Muscle layer of duodenum (tissue), 2 donors: Measurements from ENCODE around the gene SMAD9.

ENCODE experiments used
- H3K27ac ChIP-seq: one replicate; pipeline ENCODE4 v1.7.0; 2013; ENCODE audit warnings: mild to moderate bottlenecking, low read length
- H3K27me3 ChIP-seq: one replicate; pipeline ENCODE4 v1.7.0; 2013; ENCODE audit warnings: low read depth, mild to moderate bottlenecking, control low read depth, low read length
- H3K36me3 ChIP-seq, 2 donors: one replicate each; pipeline ENCODE4 v1.7.0; 2013; ENCODE audit warnings: low read length in 2 of 2, control low read depth in 1 of 2, mild to moderate bottlenecking in 1 of 2; ENCODE audit not compliant: insufficient read depth in 2 of 2, control insufficient read depth in 1 of 2
- H3K4me1 ChIP-seq, 2 donors: one replicate each; pipeline ENCODE4 v1.7.0; 2013; ENCODE audit warnings: low read length in 2 of 2, mild to moderate bottlenecking in 2 of 2, control low read depth in 1 of 2, moderate library complexity in 1 of 2; ENCODE audit not compliant: insufficient read depth in 2 of 2, control insufficient read depth in 1 of 2
- H3K4me3 ChIP-seq, 2 donors: one replicate each; pipeline ENCODE4 v1.7.0; 2013; ENCODE audit warnings: low read length in 2 of 2, low read depth in 1 of 2, mild to moderate bottlenecking in 1 of 2
- H3K9me3 ChIP-seq, 2 donors: one replicate each; pipeline ENCODE4 v1.7.0; 2013; ENCODE audit warnings: low read length in 2 of 2, control low read depth in 1 of 2, mild to moderate bottlenecking in 1 of 2; ENCODE audit not compliant: control insufficient read depth in 1 of 2
- donor health status: healthy.

Gene SMAD9

DNA sequence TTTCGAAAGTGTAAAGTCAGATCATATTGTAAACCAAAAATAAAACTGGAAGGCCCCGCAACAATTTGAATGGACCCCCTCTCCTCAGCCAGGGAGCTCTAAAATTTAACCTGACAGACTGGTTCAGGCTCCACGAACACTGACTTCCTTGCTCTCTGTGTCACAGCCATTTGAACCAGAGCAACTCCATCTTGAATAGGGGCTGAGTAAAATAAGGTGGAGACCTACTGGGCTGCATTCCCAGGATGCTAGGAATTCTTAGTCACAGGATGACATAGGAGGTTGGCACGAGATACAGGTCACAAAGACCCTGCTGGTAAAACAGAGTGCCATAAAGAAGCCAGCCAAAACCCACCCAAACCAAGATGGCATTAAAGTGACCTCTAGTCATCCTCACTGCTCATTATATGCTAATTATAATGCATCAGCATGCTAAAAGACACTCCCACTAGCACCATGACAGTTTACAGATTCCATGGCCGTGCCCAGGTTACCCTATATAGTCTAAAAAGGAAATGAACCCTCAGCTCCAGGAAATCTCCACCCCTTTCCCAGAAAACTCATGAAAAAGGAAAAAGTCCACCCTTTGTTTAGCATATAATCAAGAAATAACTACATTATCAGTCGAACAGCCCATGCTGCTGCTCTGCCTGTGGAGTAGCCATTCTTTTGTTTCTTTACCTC, 57.9 kb downstream of the SMAD9 start:
- no peak overlapping the region for H3K27ac ChIP-seq
- no peak overlapping the region for H3K4me3 ChIP-seq
- no peaks in the 10 kb centered on the region for H3K36me3 ChIP-seq
- H3K9me3 ChIP-seq: no peaks in the 10 kb centered on the region
- H3K4me1 ChIP-seq: no peaks in the 10 kb centered on the region
- H3K27me3 ChIP-seq: no peaks in the 10 kb centered on the region

DNA sequence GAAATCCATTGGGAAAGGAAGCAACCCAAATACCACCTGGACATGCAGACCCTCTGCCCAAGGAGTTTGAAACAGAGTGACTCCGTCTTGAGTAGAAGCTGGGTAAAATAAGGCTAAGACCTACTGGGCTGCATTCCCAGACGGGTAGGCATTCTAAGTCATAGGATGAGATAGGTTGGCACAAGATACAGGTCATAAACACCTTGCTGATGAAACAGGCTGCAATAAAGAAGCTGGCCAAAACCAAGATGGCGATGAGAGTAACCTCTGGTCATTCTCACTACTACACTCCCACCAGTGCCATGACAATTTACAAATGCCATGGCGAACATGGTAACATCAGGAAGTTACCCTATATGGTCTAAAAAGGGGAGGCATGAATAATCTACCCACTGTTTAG, 60.8 kb downstream of the SMAD9 start:
- Histone ChIP-seq H3K4me1 (no peaks in the 10 kb centered on the region), H3K9me3 (no peaks in the 10 kb centered on the region), H3K27ac (no peak overlapping the region), H3K36me3 (no peaks in the 10 kb centered on the region), H3K4me3 (no peak overlapping the region), H3K27me3 (no peaks in the 10 kb centered on the region)

DNA sequence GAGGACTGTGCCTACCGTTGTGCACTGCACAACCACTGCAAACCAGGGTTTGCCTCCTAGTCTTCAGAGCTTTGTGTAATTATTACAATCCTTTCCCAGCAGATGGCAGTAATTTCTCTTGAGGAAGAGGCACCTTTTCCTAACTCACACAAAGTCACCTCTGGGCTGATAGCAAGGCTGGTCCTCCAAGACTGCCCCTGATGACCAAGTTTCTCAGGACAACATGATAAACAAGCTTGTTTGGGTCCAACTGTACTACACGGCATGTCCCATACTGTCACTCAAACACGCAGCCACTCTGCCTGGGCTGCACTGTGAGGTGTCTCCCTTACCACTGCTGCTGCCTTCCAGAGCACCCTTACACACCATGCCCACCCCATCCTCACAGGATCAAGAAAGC, 61.7 kb downstream of the SMAD9 start:
- Histone ChIP-seq H3K27ac (no peak overlapping the region), H3K4me1 (no peaks in the 10 kb centered on the region), H3K4me3 (no peak overlapping the region), H3K9me3 (no peaks in the 10 kb centered on the region), H3K27me3 (no peaks in the 10 kb centered on the region), H3K36me3 (no peaks in the 10 kb centered on the region)

DNA sequence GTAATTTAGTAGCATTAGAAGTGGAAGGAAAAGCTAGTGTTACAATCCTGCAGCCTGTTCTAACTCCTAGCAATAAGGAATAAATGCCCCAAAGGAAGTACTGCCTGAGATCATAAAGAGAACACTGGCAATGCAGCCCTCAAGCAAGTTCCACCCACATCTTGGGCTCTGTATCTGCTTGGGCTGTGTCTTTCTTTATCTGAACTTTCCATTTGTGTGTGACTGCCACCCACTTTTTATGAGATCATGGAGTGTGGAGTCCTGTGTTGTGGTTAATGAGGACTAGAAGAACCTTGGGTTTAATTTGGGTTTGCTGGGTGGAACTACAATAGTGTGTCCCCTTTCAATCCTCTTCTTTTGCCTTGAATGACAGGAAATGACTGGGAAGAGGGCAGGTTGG, 62.8 kb downstream of the SMAD9 start:
- H3K9me3 ChIP-seq: no peaks in the 10 kb centered on the region
- H3K27ac ChIP-seq: no peak overlapping the region
- no peaks in the 10 kb centered on the region for H3K36me3 ChIP-seq
- no peaks in the 10 kb centered on the region for H3K4me1 ChIP-seq
- no peak overlapping the region for H3K4me3 ChIP-seq
- no peaks in the 10 kb centered on the region for H3K27me3 ChIP-seq

DNA sequence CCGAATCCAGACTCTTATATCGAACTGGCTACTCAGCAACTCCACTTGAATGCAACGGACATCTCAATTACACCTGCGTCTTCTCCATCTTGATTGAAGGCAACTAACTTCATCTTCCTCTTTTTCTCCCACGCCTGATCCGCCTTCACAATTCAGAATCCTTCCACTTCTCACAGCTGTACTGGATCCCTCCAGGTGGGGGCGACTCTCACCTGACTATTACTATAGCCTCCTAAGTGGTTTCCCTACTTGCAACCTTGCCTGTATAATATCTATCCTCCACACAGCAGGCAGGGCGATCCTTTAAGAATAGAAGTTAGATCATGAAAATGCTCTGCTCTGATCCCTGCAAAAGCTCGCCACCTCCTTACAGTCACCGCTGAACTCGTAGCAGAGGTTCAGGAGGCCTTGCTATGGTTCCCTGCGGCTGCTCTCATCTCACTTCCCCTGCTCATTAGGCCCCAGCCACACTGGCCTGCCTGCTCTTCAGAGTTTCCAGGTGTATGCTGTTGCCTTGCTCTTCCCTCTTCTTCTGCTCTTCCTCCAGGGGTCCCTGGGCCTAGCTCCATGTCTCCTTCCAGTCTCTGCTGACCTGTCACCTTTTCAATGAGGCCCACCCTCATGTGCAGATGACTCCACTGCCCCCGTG, 69.1 kb downstream of the SMAD9 start:
- H3K36me3 ChIP-seq: no peaks in the 10 kb centered on the region
- no peaks in the 10 kb centered on the region for H3K9me3 ChIP-seq
- no peak overlapping the region for H3K27ac ChIP-seq
- H3K4me1 ChIP-seq: no peaks in the 10 kb centered on the region
- no peaks in the 10 kb centered on the region for H3K27me3 ChIP-seq
- H3K4me3 ChIP-seq: no peak overlapping the region

DNA sequence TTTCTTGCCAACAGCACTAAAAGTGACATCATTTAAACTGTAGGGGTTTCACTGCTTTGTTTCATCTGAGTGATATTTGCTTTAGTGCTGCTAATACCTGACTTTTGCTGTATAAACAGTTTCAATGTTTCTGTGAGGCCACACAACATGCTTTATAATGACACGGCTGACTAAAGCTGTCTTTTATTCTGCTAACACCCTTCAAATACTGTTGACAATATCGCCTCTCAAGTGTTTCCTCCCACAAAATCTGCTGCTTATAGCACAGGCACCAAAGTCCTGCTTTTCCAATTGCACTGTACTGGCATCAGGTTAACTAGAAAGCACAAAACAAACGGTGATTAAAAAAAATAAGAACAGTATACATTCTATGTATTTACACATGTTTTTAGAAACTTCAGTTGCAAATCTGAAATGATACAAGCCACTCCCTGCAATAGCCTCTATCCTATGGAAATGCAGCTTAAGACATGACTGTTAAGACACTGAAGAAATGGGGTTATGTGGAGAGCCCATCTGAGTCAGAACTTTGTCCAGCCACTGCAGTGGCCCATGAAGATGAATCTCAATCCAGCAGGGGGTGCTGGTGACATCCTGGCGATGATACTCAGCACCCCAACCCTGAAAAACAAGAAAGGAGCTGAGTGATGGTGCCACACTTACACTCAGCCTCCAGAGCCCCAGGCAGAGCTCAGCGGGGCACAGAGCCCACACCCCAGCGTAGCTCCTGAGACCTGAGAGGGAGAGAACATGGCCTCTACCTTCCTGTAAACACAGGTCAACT, 71.6 kb downstream of the SMAD9 start:
- no peaks in the 10 kb centered on the region for H3K36me3 ChIP-seq
- no peak overlapping the region for H3K4me3 ChIP-seq

DNA sequence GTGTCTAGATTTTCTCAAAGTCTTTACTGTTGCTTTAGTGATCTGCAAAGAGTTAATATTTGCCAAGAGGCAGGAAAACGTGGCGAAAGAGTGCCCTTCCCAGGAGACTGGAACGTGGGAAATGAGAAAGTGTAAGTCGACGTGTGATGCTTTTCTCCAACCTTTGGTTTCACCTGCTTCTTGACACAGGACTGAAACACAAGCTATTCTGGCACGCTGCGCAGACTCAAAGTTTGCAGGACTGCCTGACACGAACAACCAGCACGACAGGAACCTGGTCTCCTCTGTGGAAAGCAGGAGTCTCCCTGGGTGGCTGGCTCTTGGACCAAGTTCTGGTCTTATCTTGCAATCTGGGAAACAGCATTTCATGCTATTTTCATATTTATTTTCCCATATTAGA, 72.4 kb downstream of the SMAD9 start:
- Histone ChIP-seq H3K4me1 (no peaks in the 10 kb centered on the region), H3K27ac (no peak overlapping the region), H3K4me3 (no peak overlapping the region), H3K9me3 (no peaks in the 10 kb centered on the region), H3K27me3 (no peaks in the 10 kb centered on the region), H3K36me3 (no peaks in the 10 kb centered on the region)

More for the DNA sequence above, 71.6 kb downstream of the SMAD9 start:
- Histone ChIP-seq H3K27ac (no peak overlapping the region), H3K27me3 (no peaks in the 10 kb centered on the region), H3K9me3 (no peaks in the 10 kb centered on the region), H3K4me1 (no peaks in the 10 kb centered on the region)

DNA sequence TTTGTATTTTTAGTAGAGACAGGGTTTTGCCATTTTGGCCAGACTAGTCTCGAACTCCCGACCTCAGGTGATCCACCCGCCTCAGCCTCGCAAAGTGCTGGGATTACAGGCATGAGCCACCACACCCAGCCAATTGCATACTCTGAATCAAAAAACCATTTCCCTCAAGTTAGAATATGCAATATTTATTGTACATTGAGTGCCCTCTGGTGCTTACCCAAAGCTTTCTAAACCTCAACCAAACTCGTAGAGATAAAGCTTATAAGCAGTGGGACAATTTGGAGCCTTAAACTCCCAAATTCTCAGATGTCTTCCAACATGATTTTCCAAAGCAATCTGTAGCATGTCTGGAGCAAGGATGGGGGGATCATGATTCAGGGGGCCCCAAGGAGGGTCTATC, 78.6 kb downstream of the SMAD9 start:
- no peak overlapping the region for H3K27ac ChIP-seq
- H3K27me3 ChIP-seq: no peaks in the 10 kb centered on the region
- H3K9me3 ChIP-seq: no peaks in the 10 kb centered on the region
- no peak overlapping the region for H3K4me3 ChIP-seq
- H3K36me3 ChIP-seq: no peaks in the 10 kb centered on the region
- no peaks in the 10 kb centered on the region for H3K4me1 ChIP-seq

DNA sequence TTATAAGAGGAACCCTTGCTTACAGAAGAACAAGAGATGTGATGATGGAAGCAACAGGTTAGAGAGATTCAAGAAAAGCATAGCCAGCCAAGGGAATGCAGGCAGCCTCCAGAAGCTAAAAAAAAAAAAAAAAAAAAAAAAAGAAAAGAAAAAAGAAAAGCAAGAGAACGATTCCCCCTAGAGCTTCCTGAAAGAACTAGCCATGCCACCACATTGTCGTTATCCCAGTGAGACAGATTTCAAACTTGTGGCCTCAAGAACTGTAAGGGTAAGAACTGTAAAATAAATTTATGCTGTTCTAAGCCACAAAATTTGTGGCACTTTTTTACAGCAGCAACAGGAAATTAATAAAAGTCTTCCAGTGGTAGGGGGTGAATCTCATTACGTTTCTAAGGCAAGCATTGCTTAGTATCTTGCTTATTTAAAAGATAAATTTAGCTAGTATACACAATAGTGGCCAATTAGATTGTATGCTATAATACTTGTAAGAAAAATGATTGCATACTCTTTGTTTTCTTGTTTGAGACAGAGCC, 79.3 kb downstream of the SMAD9 start:
- Histone ChIP-seq H3K4me1 (no peaks in the 10 kb centered on the region), H3K9me3 (no peaks in the 10 kb centered on the region), H3K27me3 (no peaks in the 10 kb centered on the region), H3K36me3 (no peaks in the 10 kb centered on the region), H3K27ac (no peak overlapping the region), H3K4me3 (no peak overlapping the region)

DNA sequence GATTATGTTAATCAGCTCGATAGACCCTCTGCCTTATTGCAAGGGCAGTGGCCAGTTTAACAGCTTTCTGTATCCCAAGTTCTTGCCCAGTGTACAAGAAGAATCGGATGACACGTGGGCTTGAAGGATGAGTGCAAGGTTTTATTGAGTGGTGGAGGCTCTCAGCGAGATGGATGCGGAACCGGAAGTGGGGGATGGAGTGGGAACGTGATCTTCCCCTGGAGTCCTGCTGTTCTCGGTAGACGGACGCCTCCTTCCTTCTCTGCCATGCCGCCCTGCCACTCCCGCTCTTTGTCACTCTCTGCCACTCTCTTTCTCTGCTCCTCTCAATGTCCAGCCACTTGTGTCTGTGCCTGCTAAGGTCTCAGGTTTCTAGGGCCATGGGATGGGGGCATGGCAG, 80.1 kb downstream of the SMAD9 start:
- Histone ChIP-seq H3K36me3 (no peaks in the 10 kb centered on the region), H3K4me3 (peak overlapping the region in 1 of 2 donors; percentile 17), H3K4me1 (no peaks in the 10 kb centered on the region), H3K9me3 (no peaks in the 10 kb centered on the region), H3K27me3 (no peaks in the 10 kb centered on the region), H3K27ac (no peak overlapping the region)

DNA sequence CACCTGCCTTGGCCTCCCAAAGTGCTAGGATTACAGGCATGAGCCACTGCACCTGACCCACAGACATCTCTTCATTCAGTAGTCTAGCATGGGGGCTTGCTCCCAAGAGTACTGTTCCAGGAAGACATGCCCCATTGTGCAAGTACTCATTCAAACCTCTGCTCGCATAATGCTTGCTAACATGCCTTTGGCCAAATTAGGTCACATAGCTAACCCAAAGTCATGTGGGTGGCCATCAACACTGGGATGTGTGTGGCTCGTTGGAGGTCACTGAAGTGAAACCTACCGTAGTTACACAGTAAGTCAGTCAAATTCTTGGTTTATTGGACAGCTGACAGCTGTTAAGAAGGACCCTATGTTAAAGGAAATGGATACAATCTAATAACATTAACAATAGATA, 80.8 kb downstream of the SMAD9 start:
- Histone ChIP-seq H3K27ac (no peak overlapping the region), H3K9me3 (no peaks in the 10 kb centered on the region), H3K36me3 (no peaks in the 10 kb centered on the region), H3K27me3 (no peaks in the 10 kb centered on the region), H3K4me3 (peak overlapping the region in 1 of 2 donors; percentile 17), H3K4me1 (no peaks in the 10 kb centered on the region)
